D721Med (cell line): ENCODE data around the gene ANO2.
A peak's percentile ranks its signal among the peaks of the same experiment; 100 is the strongest.

Experiments
- DNase-seq: peaks from one replicate; pipeline ENCODE4 v3.0.0; 2011; ENCODE audit warnings: low spot score; ENCODE audit not compliant: insufficient read length
- FAIRE-seq: peaks from 2 replicates; lab custom pipeline; 2011; peaks lifted over from hg19 to GRCh38; lab: Jason Lieb, UNC
- CTCF ChIP-seq: IDR thresholded peaks from 2 replicates; pipeline ENCODE4 v1.5.1; 2012; ENCODE audit warnings: mild to moderate bottlenecking, control low read depth; ENCODE audit not compliant: insufficient read depth; ENCODE audit errors: missing control alignments

ANO2 gene

DNA sequence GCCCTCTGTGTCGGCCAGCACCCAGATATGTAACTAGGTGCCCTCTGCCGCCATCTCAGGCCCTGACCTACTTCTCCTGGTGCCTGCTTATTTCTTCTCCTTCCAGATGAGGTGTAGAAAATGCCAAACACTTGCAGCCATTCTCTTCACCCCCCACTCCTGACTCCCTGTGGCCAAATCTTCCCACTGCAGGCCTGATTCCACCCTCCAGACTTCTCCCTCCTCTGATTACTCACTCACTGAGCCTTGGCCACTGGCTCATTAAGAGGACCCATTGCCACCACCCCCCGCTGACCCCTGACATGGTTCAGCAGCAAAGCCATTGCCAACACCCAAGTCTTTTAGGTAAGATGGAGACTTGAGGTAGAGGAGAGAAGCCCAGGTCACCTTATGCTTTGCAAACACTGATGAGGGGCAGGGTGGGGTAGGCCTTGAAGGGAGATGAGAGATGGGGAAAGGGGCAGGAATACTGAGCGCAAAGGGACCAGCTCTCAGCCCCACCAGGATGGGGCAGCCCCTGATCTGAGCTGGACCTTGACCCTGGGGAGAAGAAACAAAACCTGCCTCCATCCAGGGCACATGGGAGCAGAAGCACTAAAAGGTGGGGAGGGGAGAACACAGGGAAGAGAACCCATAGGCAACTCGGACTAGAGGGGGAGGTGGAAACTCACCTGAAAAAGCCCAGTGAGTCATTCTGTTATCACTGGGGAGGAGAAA is 25.1 kb upstream of the ANO2 start:
- TF ChIP-seq CTCF = no peak
- FAIRE-seq (no peak), DNase-seq (no peak)

DNA sequence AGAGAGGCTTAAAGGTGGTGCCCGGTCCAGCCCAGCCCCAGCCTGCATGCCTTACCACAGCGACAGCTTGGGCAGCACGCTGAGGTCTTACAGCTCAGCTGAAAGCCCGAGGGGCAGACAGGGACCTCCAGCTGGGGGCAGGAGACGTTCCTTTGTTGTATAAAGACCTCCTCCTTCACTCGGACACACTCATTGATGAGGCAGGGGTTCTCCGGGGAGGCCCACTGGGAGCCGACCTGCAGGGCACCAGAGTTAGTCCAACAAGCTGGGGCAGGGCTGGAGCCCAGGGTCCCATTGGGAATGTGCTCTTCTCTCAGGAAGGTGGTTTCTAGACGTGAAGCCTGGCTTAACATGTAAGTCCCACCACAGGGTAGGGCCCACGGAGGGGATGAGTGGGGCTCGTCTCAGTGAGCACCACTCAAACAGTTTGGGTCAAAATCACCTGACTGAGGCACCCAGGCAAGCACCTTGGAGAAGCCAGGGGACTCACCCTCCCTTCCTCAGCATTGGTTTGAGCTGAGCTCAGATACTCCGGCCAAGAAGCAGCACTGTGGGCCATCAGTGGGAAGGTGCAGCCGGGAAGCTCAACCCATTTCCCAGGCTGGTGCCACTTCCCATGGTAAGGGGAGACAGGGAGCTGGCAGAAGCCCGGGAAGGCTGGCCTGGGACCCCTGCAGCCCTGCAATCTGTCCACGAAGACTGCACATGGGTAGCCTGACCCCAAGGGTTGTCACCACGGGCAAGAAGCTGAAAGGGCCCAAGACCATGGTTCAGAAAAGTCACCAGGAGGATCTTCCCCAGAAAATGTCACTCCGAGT is 24.3 kb upstream of the ANO2 start:
- no peak for TF ChIP-seq CTCF
- DNase-seq (no peak), FAIRE-seq (no peak)

DNA sequence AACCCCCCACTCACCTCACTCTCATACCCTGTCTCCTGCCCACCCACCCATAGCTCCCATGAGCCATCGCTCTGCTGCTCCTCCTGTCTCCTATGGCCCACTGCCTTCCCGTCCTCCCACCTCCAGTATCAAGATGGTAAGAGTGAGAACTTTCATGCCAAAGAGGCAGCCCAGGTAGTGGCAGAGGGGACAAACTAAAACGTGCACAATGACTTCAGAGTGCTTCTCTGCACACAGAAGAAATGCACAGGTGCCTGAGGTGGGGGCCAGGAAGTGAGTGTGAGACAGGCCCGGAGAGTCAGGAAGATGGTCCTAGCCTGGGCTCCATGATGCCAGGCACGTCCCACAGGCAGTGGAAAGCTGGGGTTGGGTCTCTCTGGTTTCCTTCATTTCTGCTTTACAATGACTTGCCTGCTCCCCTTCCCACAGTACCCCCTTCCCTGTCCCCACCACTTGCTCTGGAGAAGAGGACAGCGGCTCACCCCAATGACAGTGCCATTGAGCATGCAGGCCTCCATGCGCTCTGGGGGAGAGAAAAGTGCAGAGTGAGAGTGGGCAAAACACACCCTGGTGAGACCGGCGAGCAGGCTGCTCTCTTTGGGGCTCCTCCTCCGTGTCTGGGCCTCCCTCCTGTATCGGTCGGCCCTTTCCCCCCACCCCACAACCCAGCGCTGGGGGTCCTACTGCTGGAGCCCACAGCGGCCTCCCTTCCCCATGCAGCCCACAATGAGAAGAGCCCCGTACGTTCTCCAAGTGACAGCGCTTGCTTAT is 22.8 kb upstream of the ANO2 start:
- FAIRE-seq = no peak
- DNase-seq = no peak
- TF ChIP-seq CTCF = no peak

GRCh38 chr12:5966486-5967095 is 21.5 kb upstream of the ANO2 start:
- no peak for DNase-seq
- no peak for TF ChIP-seq CTCF
- no peak for FAIRE-seq

DNA sequence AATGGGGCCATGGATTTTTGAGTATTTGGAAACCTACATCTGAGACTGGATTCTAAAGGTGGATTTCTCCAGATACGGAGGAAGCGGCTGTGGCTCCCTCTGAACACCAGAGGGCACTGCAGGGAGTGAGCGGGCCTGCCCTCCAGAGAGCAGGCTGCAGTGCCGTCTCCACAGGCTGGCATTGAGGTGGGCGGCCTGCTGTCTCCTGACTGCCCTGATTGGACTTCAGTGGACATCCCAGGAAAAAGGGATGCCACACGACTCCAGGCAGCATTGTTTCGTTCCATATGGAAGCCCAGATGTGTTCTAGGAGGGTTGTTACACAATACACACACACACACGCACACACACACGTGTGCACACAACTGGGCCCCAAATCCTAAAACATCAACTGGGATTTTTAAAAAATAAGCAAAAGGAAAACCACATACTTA is 20.9 kb upstream of the ANO2 start:
- TF ChIP-seq CTCF = peak; percentile 89
- peak; percentile 37 for DNase-seq
- FAIRE-seq = no peak

DNA sequence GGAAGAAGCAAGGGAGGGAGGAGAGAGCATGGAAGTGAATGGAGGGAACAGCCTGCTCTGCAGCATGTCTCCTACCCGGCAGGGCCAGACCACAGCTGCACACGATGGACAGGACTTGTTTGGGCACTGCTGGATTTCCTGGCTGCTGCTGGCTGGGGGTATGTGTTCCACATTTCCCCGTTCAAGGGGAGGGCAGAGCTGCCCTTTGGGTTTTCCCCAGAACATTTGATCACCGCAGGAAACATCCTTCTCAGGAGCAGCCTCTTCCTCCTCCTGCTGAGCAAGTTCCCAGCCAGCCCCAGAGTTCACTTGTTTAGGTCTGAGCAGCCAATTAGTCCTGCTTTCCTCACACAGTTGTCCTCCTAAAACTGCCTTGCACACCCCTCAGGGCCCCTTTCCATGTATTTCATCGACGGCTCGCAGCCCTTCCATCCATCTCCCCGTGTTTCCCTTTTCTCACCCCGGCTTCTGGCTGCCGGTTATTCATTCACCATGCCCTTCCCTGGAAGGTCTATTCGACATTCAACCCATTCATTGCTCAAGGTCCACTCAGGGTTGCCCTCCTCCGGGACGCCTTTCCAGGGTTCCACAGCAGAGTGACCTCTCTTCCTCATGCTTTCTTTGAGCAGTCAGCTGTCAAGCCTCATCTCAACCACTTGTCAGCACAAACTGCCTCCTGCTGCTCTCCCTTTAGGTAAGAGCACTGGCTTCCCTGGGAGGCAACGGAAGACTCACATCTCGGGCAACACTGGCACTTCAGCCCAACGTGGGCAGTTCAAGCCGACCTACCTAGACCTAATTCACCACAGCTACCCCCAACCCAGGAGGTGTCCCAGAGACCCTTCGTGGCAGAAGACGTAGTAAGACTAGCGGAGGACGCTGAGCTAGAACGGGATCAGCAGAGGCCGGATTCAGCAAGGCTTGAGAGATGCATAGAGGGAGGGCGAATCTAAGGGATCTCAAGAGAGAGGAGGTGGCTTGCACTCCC is 20.1 kb upstream of the ANO2 start:
- DNase-seq = no peak
- no peak for TF ChIP-seq CTCF

More for the DNA sequence above, 20.1 kb upstream of the ANO2 start:
- no peak for FAIRE-seq
